Kidney tubule cell (primary cell): ENCODE measurements around the gene PTPRC.

Experiments
- DNase-seq: peaks from one replicate; pipeline ENCODE4 v3.0.0-alpha.2; 2018; ENCODE audit warnings: low spot score

The PTPRC gene

GRCh38 chr1:198674009-198674408, 35.2 kb downstream of the PTPRC start:
- no peak for DNase-seq

GRCh38 chr1:198676253-198676652, 37.4 kb downstream of the PTPRC start:
- DNase-seq, result no peak

- DNase-seq, result peak; percentile 48
Observed at GRCh38 chr1:198677027-198677426, 38.2 kb downstream of the PTPRC start.

GRCh38 chr1:198677871-198678270, 39.0 kb downstream of the PTPRC start:
- DNase-seq, result no peak

GRCh38 chr1:198678301-198678836, 39.5 kb downstream of the PTPRC start:
- DNase-seq, result no peak

- no peak for DNase-seq
Observed at GRCh38 chr1:198678901-198679329, 40.1 kb downstream of the PTPRC start.

GRCh38 chr1:198679535-198680173, 40.8 kb downstream of the PTPRC start:
- DNase-seq, result no peak

GRCh38 chr1:198680174-198680875, 41.5 kb downstream of the PTPRC start:
- no peak for DNase-seq

- DNase-seq, result no peak
Observed at GRCh38 chr1:198681252-198681651, 42.4 kb downstream of the PTPRC start.

GRCh38 chr1:198681831-198682759, 43.3 kb downstream of the PTPRC start:
- DNase-seq, result peak; percentile 74

GRCh38 chr1:198682850-198683249, 44.0 kb downstream of the PTPRC start:
- no peak for DNase-seq

- no peak for DNase-seq
Observed at GRCh38 chr1:198683449-198683848, 44.6 kb downstream of the PTPRC start.

- DNase-seq, result peak; percentile 46
Observed at GRCh38 chr1:198686069-198686728, 47.4 kb downstream of the PTPRC start.

GRCh38 chr1:198687429-198687828, 48.6 kb downstream of the PTPRC start:
- DNase-seq, result no peak

- no peak for DNase-seq
Observed at GRCh38 chr1:198691063-198691462, 52.2 kb downstream of the PTPRC start.

- no peak for DNase-seq
Observed at GRCh38 chr1:198693321-198693720, 54.5 kb downstream of the PTPRC start.

- no peak for DNase-seq
Observed at GRCh38 chr1:198694542-198694941, 55.7 kb downstream of the PTPRC start.

GRCh38 chr1:198696211-198696610, 57.4 kb downstream of the PTPRC start:
- no peak for DNase-seq

- peak; percentile 77 for DNase-seq
Observed at GRCh38 chr1:198699167-198700015, 60.6 kb downstream of the PTPRC start.

- no peak for DNase-seq
Observed at GRCh38 chr1:198700016-198700392, 61.2 kb downstream of the PTPRC start.

- DNase-seq, result peak; percentile 9
Observed at GRCh38 chr1:198700396-198700795, 61.6 kb downstream of the PTPRC start.
